PFSK-1 (cell line): ENCODE results near the gene USB1.

Source experiments
- FOXP2 ChIP-seq: optimal IDR thresholded peaks from 2 replicates; pipeline ENCODE3; 2011; ENCODE audit warnings: borderline replicate concordance, control low read depth, inconsistent platforms; ENCODE audit not compliant: insufficient read depth; ENCODE audit errors: extremely low read length, extremely low read depth
- POLR2AphosphoS5 ChIP-seq: IDR thresholded peaks from 2 replicates; pipeline ENCODE4 v1.6.1; 2012; ENCODE audit warnings: low read depth, mild to moderate bottlenecking, control low read depth, low read length, moderate library complexity
- REST ChIP-seq, 2 experiments: IDR thresholded peaks; 2 replicates each; pipeline versions ENCODE4 v1.6.1 to v1.8.0; 2011 to 2012; ENCODE audit warnings: low read depth in 2 of 2, low read length in 2 of 2, control low read depth in 1 of 2, inconsistent platforms in 1 of 2, mild to moderate bottlenecking in 1 of 2, moderate library complexity in 1 of 2; ENCODE audit not compliant: insufficient read depth in 1 of 2
- SIN3A ChIP-seq: IDR thresholded peaks from 2 replicates; pipeline ENCODE4 v1.6.1; 2012; ENCODE audit warnings: mild to moderate bottlenecking, low read length, moderate library complexity, borderline replicate concordance; ENCODE audit not compliant: insufficient read depth
- TAF1 ChIP-seq: IDR thresholded peaks from 2 replicates; pipeline ENCODE4 v1.6.1; 2012; ENCODE audit warnings: low read length, control low read depth, borderline replicate concordance; ENCODE audit not compliant: insufficient read depth

The USB1 gene

GRCh38 chr16:57997528-57998265 is 3.5 kb upstream of the USB1 start:
- no peak for TF ChIP-seq REST (IDR thresholded peaks at IDR 0.05; ENCODE audit: insufficient read depth in 1 of 2, low read depth in 2 of 2, low read length in 2 of 2)
- TF ChIP-seq POLR2AphosphoS5 = no peak
- TF ChIP-seq TAF1 = no peak
- TF ChIP-seq SIN3A = no peak
- no peak for TF ChIP-seq FOXP2

GRCh38 chr16:57998486-57998885 is 2.7 kb upstream of the USB1 start:
- TF ChIP-seq POLR2AphosphoS5 = no peak
- TF ChIP-seq TAF1 = no peak
- TF ChIP-seq SIN3A = no peak
- no peak for TF ChIP-seq FOXP2
- no peak for TF ChIP-seq REST (IDR thresholded peaks at IDR 0.05; ENCODE audit: insufficient read depth in 1 of 2, low read depth in 2 of 2, low read length in 2 of 2)

- no peak for TF ChIP-seq FOXP2
- no peak for TF ChIP-seq REST (IDR thresholded peaks at IDR 0.05; ENCODE audit: insufficient read depth in 1 of 2, low read depth in 2 of 2, low read length in 2 of 2)
- no peak for TF ChIP-seq SIN3A
- no peak for TF ChIP-seq POLR2AphosphoS5
- no peak for TF ChIP-seq TAF1
Measured at GRCh38 chr16:57998992-57999365, 2.2 kb upstream of the USB1 start.

GRCh38 chr16:57999366-57999970 is 1.7 kb upstream of the USB1 start:
- TF ChIP-seq POLR2AphosphoS5 (no peak), SIN3A (no peak), REST (IDR thresholded peaks at IDR 0.05; ENCODE audit: insufficient read depth in 1 of 2, low read depth in 2 of 2, low read length in 2 of 2) (no peak), FOXP2 (no peak), TAF1 (no peak)
